Activated naive CD4-positive, alpha-beta T cell treated with anti-CD3 and anti-CD28 coated beads for 36 hours (primary cell): ENCODE results near the gene DDI2. TPM values are rescaled to one million over a fixed set of nuclear protein-coding genes. Genes with fewer than 3 reads are reported as not detected.

Source experiments
- CTCF ChIA-PET: fragments of 350-600 bp; sonication (Branson Sonifier 250); formaldehyde crosslinking; loops from one replicate; lab custom pipeline; 2021; ENCODE audit warnings: antibody characterized with exemption; lab: Charles Lee
- DNase-seq: peaks from one replicate; pipeline ENCODE4 v3.0.0-alpha.2; 2020
- H3K27ac Mint-ChIP-seq: one replicate; pipeline ENCODE4 v1.8.0; 2021; ENCODE audit warnings: mild to moderate bottlenecking, mixed read lengths
- H3K27me3 Mint-ChIP-seq: one replicate; pipeline ENCODE4 v1.8.0; 2021; ENCODE audit warnings: low read depth, mixed read lengths
- H3K36me3 Mint-ChIP-seq: one replicate; pipeline ENCODE4 v1.8.0; 2021; ENCODE audit warnings: low read depth, mixed read lengths
- H3K4me1 Mint-ChIP-seq: one replicate; pipeline ENCODE4 v1.8.0; 2021; ENCODE audit warnings: low read depth, mixed read lengths
- H3K4me3 Mint-ChIP-seq: one replicate; pipeline ENCODE4 v1.8.0; 2021; ENCODE audit warnings: mild to moderate bottlenecking, moderate library complexity, mixed read lengths
- H3K9me3 Mint-ChIP-seq: one replicate; pipeline ENCODE4 v1.8.0; 2021; ENCODE audit warnings: mixed read lengths
- intact Hi-C: fragments of 100-400 bp; cut with micrococcal nuclease; formaldehyde crosslinking; loops from one replicate; pipeline ENCODE4 v1.15.1; 2023
- total RNA-seq, 2 experiments: library from RNA; stranded (reverse); gene quantifications; one replicate each; pipeline ENCODE4 v1.2.3, GENCODE V29; 2021

Gene DDI2
- total RNA-seq, 2 experiments from 2014 or later = 19.6 to 20.7 TPM

- Mint-ChIP-seq H3K27me3 (no peaks in the 10 kb centered on the region), H3K27ac (peak overlapping the region; percentile 93), H3K4me3 (peak overlapping the region; percentile 90), H3K4me1 (peaks cover 37% of the 10 kb centered on the region), H3K36me3 (peaks cover 4% of the 10 kb centered on the region), H3K9me3 (no peaks in the 10 kb centered on the region)
- no peak for DNase-seq
- intact Hi-C loops = loop anchor here (1.0 to 10.0 kb wide), 10 partner anchors 13 to 752 kb away; partner anchors contain the start of genes DNAJC16 and PLEKHM2
- CTCF ChIA-PET = no interaction called here
These were observed 685 bp upstream of the DDI2 start for GRCh38 chr1:15616373-15617172.

DNA sequence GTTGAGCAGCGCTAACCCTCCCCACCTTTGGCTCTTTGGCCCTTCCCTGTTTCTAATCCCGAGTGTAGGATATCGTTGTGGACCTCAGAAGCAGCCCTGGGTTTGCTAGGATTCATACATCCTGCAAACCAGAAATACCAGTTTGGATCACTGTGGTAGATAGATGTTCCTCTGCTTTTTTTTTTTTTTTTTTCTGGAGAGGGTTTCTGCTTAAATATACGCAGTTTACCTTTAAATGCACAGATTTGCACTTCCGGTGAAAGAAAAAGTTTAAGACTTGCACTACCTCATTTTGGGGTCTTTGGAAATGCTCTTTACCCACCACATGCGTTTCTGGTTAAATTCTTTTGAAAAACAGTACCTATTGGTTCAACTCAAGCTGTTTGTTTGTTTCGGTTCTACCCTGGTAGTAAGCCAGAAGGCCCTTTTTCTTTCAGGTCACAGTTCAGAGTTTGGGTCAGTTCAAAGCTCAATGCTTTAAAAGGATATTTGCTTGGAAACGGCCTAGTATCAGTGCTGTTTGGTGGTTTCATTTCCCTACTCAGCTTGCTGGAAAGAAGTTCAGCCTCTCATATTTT is 908 bp downstream of the DDI2 start:
- DNase-seq = peak; percentile 22
- H3K36me3 Mint-ChIP-seq = peaks cover 5% of the 10 kb centered on the region
- peak overlapping the region; percentile 86 for H3K27ac Mint-ChIP-seq
- H3K9me3 Mint-ChIP-seq = no peaks in the 10 kb centered on the region
- H3K4me3 Mint-ChIP-seq = peak overlapping the region; percentile 90
- H3K27me3 Mint-ChIP-seq = no peaks in the 10 kb centered on the region
- intact Hi-C loops = loop anchor here (1.0 to 10.0 kb wide), 4 partner anchors 79 to 376 kb away; no protein-coding TSS in a partner anchor
- H3K4me1 Mint-ChIP-seq = peaks cover 51% of the 10 kb centered on the region
- CTCF ChIA-PET = interaction anchor here (0.6 kb wide), 2 partner anchors 12 to 68 kb away, joined by 3 to 5 read pairs; no protein-coding TSS in a partner anchor

- H3K4me1 Mint-ChIP-seq = peaks cover 54% of the 10 kb centered on the region
- H3K36me3 Mint-ChIP-seq = peaks cover 5% of the 10 kb centered on the region
- peak overlapping the region; percentile 86 for H3K27ac Mint-ChIP-seq
These were observed 1.6 kb downstream of the DDI2 start for GRCh38 chr1:15618655-15619525.

GRCh38 chr1:15620155-15620545 is 2.9 kb downstream of the DDI2 start:
- Mint-ChIP-seq H3K27ac (peak overlapping the region; percentile 47), H3K4me1 (peaks cover 64% of the 10 kb centered on the region), H3K4me3 (no peak overlapping the region), H3K36me3 (peaks cover 5% of the 10 kb centered on the region), H3K27me3 (no peaks in the 10 kb centered on the region), H3K9me3 (no peaks in the 10 kb centered on the region)
- CTCF ChIA-PET = no interaction called here
- DNase-seq = no peak
- intact Hi-C loops = no loop called here

More at GRCh38 chr1:15618655-15619525, 1.6 kb downstream of the DDI2 start:
- peak overlapping the region; percentile 90 for H3K4me3 Mint-ChIP-seq
- CTCF ChIA-PET = interaction anchor here (0.6 kb wide), 2 partner anchors 11 to 67 kb away, joined by 3 to 5 read pairs; no protein-coding TSS in a partner anchor
- intact Hi-C loops = loop anchor here (1.0 to 10.0 kb wide), 4 partner anchors 78 to 377 kb away; no protein-coding TSS in a partner anchor
- no peaks in the 10 kb centered on the region for H3K9me3 Mint-ChIP-seq
- no peaks in the 10 kb centered on the region for H3K27me3 Mint-ChIP-seq
- DNase-seq = no peak

DNA sequence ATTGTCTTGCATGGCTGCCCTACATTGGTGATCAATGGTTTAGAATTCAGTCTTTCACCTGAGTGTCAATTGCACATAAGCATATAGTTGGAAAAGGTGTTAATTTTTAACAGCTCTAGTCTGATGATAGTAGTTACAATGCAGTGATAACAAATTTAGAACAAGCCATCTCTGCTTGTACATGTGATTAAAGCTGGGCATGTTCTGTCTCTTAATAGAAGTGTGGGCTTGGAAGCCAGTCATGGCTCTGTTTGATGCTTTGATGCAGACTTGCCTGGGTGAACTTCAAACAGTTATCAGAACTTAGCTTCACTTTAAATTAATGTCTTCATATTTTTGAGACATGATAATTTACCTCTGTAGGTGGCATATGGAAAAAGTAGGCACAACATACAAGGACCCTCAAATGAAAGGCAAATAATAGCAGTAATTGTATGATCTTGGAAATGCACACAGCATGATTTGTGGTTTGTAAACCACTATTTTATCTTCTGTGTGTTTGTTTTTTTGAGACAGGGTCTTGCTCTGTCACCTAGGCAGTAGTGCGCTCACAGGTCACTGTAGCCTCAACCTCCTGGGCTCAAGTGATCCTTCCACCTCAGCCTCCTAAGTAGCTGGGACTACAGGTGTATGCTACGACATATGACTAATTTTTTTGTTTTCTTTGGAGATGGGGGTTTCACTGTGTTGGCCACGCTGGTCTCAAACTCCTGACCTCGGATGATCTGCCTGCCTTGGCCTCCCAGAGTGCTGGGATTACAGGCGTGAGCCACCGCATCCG is 3.8 kb downstream of the DDI2 start:
- Mint-ChIP-seq H3K9me3 (no peaks in the 10 kb centered on the region), H3K4me1 (peaks cover 65% of the 10 kb centered on the region), H3K36me3 (peaks cover 5% of the 10 kb centered on the region), H3K27me3 (no peaks in the 10 kb centered on the region), H3K4me3 (no peak overlapping the region), H3K27ac (no peak overlapping the region)
- intact Hi-C loops = no loop called here
- CTCF ChIA-PET = interaction anchor here (1.8 kb wide), 1 partner anchor 90 kb away, joined by 3 read pairs; no protein-coding TSS in a partner anchor
- DNase-seq = no peak

- intact Hi-C loops = no loop called here
- DNase-seq = no peak
- Mint-ChIP-seq H3K27me3 (no peaks in the 10 kb centered on the region), H3K4me3 (no peak overlapping the region), H3K27ac (no peak overlapping the region), H3K4me1 (peaks cover 61% of the 10 kb centered on the region), H3K9me3 (no peaks in the 10 kb centered on the region), H3K36me3 (peaks cover 8% of the 10 kb centered on the region)
- CTCF ChIA-PET = interaction anchor here (0.8 to 1.8 kb wide), 2 partner anchors 28 to 91 kb away, joined by 3 read pairs; no protein-coding TSS in a partner anchor
These were observed 4.7 kb downstream of the DDI2 start for GRCh38 chr1:15621975-15622374.

- CTCF ChIA-PET = interaction anchor here (0.7 to 1.8 kb wide), 4 partner anchors 29 to 200 kb away, joined by 3 read pairs; no protein-coding TSS in a partner anchor
- Mint-ChIP-seq H3K4me3 (no peak overlapping the region), H3K9me3 (no peaks in the 10 kb centered on the region), H3K27me3 (no peaks in the 10 kb centered on the region), H3K27ac (peak overlapping the region; percentile 1), H3K36me3 (peaks cover 8% of the 10 kb centered on the region), H3K4me1 (peaks cover 67% of the 10 kb centered on the region)
- intact Hi-C loops = no loop called here
- no peak for DNase-seq
These were observed 5.6 kb downstream of the DDI2 start for GRCh38 chr1:15622712-15623373.

DNA sequence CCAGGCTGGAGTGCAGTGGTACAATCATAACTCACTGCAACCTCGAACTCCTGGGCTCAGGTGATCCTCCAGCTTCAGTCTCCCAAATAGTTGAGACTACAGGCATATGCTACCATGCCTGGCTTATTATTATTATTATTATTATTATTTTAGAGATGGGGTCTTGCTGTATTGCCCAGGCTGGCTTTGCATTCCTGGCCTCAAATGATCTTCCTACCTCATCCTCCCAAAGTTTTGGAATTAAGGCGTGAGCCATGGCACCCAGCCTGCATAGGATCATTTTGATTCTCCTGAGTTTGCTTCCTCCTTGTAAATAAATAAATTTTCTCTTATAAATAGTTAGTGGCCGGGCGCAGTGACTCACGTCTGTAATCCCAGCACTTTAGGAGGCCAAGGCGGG is 6.2 kb downstream of the DDI2 start:
- peaks cover 65% of the 10 kb centered on the region for H3K4me1 Mint-ChIP-seq
- peaks cover 8% of the 10 kb centered on the region for H3K36me3 Mint-ChIP-seq
- H3K4me3 Mint-ChIP-seq = no peak overlapping the region
- H3K27me3 Mint-ChIP-seq = no peaks in the 10 kb centered on the region
- H3K9me3 Mint-ChIP-seq = no peaks in the 10 kb centered on the region
- no peak overlapping the region for H3K27ac Mint-ChIP-seq
- intact Hi-C loops = no loop called here
- no peak for DNase-seq
- CTCF ChIA-PET = interaction anchor here (0.7 kb wide), 2 partner anchors 46 to 199 kb away, joined by 3 read pairs; no protein-coding TSS in a partner anchor

- Mint-ChIP-seq H3K36me3 (peaks cover 4% of the 10 kb centered on the region), H3K4me3 (no peak overlapping the region), H3K27me3 (no peaks in the 10 kb centered on the region), H3K4me1 (peaks cover 58% of the 10 kb centered on the region), H3K9me3 (no peaks in the 10 kb centered on the region), H3K27ac (no peak overlapping the region)
- CTCF ChIA-PET = no interaction called here
- DNase-seq = no peak
- intact Hi-C loops = no loop called here
These were observed 7.0 kb downstream of the DDI2 start for GRCh38 chr1:15624133-15624714.

- peaks cover 8% of the 10 kb centered on the region for H3K36me3 Mint-ChIP-seq
- H3K4me1 Mint-ChIP-seq = peaks cover 49% of the 10 kb centered on the region
- H3K9me3 Mint-ChIP-seq = no peaks in the 10 kb centered on the region
- no peak for DNase-seq
- H3K27me3 Mint-ChIP-seq = no peaks in the 10 kb centered on the region
- CTCF ChIA-PET = no interaction called here
- H3K4me3 Mint-ChIP-seq = no peak overlapping the region
- intact Hi-C loops = no loop called here
- peak overlapping the region; percentile 33 for H3K27ac Mint-ChIP-seq
These were observed 8.0 kb downstream of the DDI2 start for GRCh38 chr1:15625056-15625917.
